HepG2 (cell line): Measurements from ENCODE around the gene PRCD. TPM values are rescaled to one million over a fixed set of nuclear protein-coding genes. Genes with fewer than 3 reads are reported as not detected.

Experiments used
- FOXK1 ChIP-seq: sonication (generic); formaldehyde crosslinking; IDR thresholded peaks from 2 replicates; pipeline ENCODE4 v1.4.0; 2020; ENCODE audit warnings: low read depth, missing genetic modification reagents, borderline replicate concordance
- HIVEP1 ChIP-seq: sonication (generic); formaldehyde crosslinking; IDR thresholded peaks from 2 replicates; pipeline ENCODE4 v1.4.0; 2020; ENCODE audit warnings: mild to moderate bottlenecking, missing genetic modification reagents
- HMGXB4 ChIP-seq, 2 experiments: sonication (generic) in 1 of 2; formaldehyde crosslinking in 1 of 2; IDR thresholded peaks; 2 replicates each; pipeline versions ENCODE4 v1.4.0 to v1.6.1; 2018 to 2020; ENCODE audit warnings: missing genetic modification reagents in 2 of 2, borderline replicate concordance in 1 of 2, low read depth in 1 of 2, mild to moderate bottlenecking in 1 of 2, missing biosample characterization in 1 of 2
- RELA ChIP-seq: sonication (generic); formaldehyde crosslinking; IDR thresholded peaks from 2 replicates; pipeline ENCODE4 v1.4.0; 2020; ENCODE audit warnings: missing genetic modification reagents
- SAFB2 ChIP-seq: sonication (generic); formaldehyde crosslinking; IDR thresholded peaks from 2 replicates; pipeline ENCODE4 v1.5.1; 2020; ENCODE audit warnings: missing genetic modification reagents, low read depth, mild to moderate bottlenecking, borderline replicate concordance
- SIN3B ChIP-seq: fragments of 150-350 bp; IDR thresholded peaks from 2 replicates; pipeline ENCODE4 v1.6.1; 2014; ENCODE audit warnings: low read length
- SNAI1 ChIP-seq: sonication (generic); formaldehyde crosslinking; IDR thresholded peaks from 2 replicates; pipeline ENCODE4 v1.5.0; 2020; ENCODE audit warnings: mild to moderate bottlenecking, missing genetic modification reagents, borderline replicate concordance
- SPEN ChIP-seq: sonication (generic); formaldehyde crosslinking; IDR thresholded peaks from 2 replicates; pipeline ENCODE4 v1.5.1; 2020; ENCODE audit warnings: low read depth, mild to moderate bottlenecking, missing genetic modification reagents
- ZNF235 ChIP-seq: sonication (generic); formaldehyde crosslinking; IDR thresholded peaks from 2 replicates; pipeline ENCODE4 v1.8.1; 2023; ENCODE audit warnings: mild to moderate bottlenecking, missing genetic modification reagents, borderline replicate concordance
- ZNF543 ChIP-seq: sonication (generic); formaldehyde crosslinking; IDR thresholded peaks from 2 replicates; pipeline ENCODE4 v1.4.0; 2020; ENCODE audit warnings: mild to moderate bottlenecking, missing genetic modification reagents
- ZNF572 ChIP-seq: sonication (generic); formaldehyde crosslinking; IDR thresholded peaks from 2 replicates; pipeline ENCODE4 v1.5.1; 2020; ENCODE audit warnings: mild to moderate bottlenecking, missing genetic modification reagents
- ZNF75D ChIP-seq: sonication (generic); formaldehyde crosslinking; IDR thresholded peaks from 2 replicates; pipeline ENCODE4 v1.8.1; 2023; ENCODE audit warnings: missing genetic modification reagents, mild to moderate bottlenecking, borderline replicate concordance
- polyA plus RNA-seq, 8 experiments: library from polyadenylated mRNA; depleted of rRNA in 3 of 8; stranded (reverse) in 7 of 8; unstranded in 1 of 8; fragments of >200 nt; fragmentation: Illumina TruSeq in 4 of 8; extraction: Trizol in 4 of 8; gene quantifications; 2 replicates each; pipeline versions ENCODE4 v1.2.1 to v1.2.3, GENCODE V29; 2011 to 2016; ENCODE audit warnings: low read depth in 4 of 8, missing spikeins in 1 of 8, mixed read lengths in 1 of 8; ENCODE audit not compliant: insufficient read depth in 1 of 8
- total RNA-seq, 5 experiments: library from RNA; depleted of rRNA; stranded (reverse); fragments of >200 nt; fragmentation: Illumina TruSeq; extraction: Trizol; gene quantifications; 2 replicates each; pipeline ENCODE4 v1.2.3, GENCODE V29; 2016; ENCODE audit warnings: low read depth in 1 of 5
- TF ChIP-seq, protein P1 (sequence below): sonication (generic); formaldehyde crosslinking; IDR thresholded peaks from 2 replicates; pipeline ENCODE4 v1.9.0; 2022; ENCODE audit warnings: missing genetic modification reagents, mild to moderate bottlenecking, borderline replicate concordance
- TF ChIP-seq, protein P2 (sequence below), 2 experiments: fragments of 450-650 bp in 1 of 2; sonication (generic) in 1 of 2; formaldehyde crosslinking in 1 of 2; IDR thresholded peaks; 2 replicates each; pipeline versions ENCODE4 v1.6.1 to v1.8.0; 2016 to 2022; ENCODE audit warnings: antibody characterized with exemption in 1 of 2, mild to moderate bottlenecking in 1 of 2, missing genetic modification reagents in 1 of 2

Gene PRCD
- total and polyA plus RNA-seq, 2 of the 13 experiments (the other 11 are each of a cell fraction or from before 2014, with no cell fraction given) = 0.51 TPM; not detected in 1

- TF ChIP-seq HMGXB4 (CRISPR knock-in tag; IDR thresholded peaks at IDR 0.05; ENCODE audit: borderline replicate concordance in 1 of 2, low read depth in 1 of 2) (no peak), ZNF543 (CRISPR knock-in tag) (no peak), HIVEP1 (CRISPR knock-in tag) (peak; percentile 23; the same call in 1 of the 2 replicates), SNAI1 (no peak), ZNF235 (CRISPR knock-in tag) (no peak), SAFB2 (CRISPR knock-in tag) (no peak), RELA (CRISPR knock-in tag) (no peak), FOXK1 (CRISPR knock-in tag) (no peak), SPEN (CRISPR knock-in tag) (no peak), SIN3B (no peak), ZNF75D (no peak), ZNF572 (CRISPR knock-in tag) (peak; percentile 78; the same call in 1 of the 2 replicates)
- TF ChIP-seq, protein P1, sequence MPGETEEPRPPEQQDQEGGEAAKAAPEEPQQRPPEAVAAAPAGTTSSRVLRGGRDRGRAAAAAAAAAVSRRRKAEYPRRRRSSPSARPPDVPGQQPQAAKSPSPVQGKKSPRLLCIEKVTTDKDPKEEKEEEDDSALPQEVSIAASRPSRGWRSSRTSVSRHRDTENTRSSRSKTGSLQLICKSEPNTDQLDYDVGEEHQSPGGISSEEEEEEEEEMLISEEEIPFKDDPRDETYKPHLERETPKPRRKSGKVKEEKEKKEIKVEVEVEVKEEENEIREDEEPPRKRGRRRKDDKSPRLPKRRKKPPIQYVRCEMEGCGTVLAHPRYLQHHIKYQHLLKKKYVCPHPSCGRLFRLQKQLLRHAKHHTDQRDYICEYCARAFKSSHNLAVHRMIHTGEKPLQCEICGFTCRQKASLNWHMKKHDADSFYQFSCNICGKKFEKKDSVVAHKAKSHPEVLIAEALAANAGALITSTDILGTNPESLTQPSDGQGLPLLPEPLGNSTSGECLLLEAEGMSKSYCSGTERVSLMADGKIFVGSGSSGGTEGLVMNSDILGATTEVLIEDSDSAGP (CRISPR knock-in tag) = 0 out of 2 replicates have a peak, but pooled peaks have one; percentile 7
- TF ChIP-seq, protein P2, sequence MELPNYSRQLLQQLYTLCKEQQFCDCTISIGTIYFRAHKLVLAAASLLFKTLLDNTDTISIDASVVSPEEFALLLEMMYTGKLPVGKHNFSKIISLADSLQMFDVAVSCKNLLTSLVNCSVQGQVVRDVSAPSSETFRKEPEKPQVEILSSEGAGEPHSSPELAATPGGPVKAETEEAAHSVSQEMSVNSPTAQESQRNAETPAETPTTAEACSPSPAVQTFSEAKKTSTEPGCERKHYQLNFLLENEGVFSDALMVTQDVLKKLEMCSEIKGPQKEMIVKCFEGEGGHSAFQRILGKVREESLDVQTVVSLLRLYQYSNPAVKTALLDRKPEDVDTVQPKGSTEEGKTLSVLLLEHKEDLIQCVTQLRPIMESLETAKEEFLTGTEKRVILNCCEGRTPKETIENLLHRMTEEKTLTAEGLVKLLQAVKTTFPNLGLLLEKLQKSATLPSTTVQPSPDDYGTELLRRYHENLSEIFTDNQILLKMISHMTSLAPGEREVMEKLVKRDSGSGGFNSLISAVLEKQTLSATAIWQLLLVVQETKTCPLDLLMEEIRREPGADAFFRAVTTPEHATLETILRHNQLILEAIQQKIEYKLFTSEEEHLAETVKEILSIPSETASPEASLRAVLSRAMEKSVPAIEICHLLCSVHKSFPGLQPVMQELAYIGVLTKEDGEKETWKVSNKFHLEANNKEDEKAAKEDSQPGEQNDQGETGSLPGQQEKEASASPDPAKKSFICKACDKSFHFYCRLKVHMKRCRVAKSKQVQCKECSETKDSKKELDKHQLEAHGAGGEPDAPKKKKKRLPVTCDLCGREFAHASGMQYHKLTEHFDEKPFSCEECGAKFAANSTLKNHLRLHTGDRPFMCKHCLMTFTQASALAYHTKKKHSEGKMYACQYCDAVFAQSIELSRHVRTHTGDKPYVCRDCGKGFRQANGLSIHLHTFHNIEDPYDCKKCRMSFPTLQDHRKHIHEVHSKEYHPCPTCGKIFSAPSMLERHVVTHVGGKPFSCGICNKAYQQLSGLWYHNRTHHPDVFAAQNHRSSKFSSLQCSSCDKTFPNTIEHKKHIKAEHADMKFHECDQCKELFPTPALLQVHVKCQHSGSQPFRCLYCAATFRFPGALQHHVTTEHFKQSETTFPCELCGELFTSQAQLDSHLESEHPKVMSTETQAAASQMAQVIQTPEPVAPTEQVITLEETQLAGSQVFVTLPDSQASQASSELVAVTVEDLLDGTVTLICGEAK (IDR thresholded peaks at IDR 0.05) = no peak
- TF ChIP-seq, protein P2 (CRISPR knock-in tag; IDR thresholded peaks at IDR 0.05) = no peak
Observed at GRCh38 chr17:76545918-76546555, 6.2 kb downstream of the PRCD start (continued).
